Measurements from ENCODE around the gene SLC9A9.

GRCh38 chr3:143278721-143279120 lies 569.5 kb downstream of the SLC9A9 start:
- no peak for TF ChIP-seq POLR2A (IDR thresholded peaks at IDR 0.05; ENCODE audit: low read length)
- TF ChIP-seq GATA1 (IDR thresholded peaks at IDR 0.05; ENCODE audit: low read depth, low read length): no peak
